ENCODE measurements around the gene ANXA11. TPM values are rescaled to one million over a fixed set of nuclear protein-coding genes. Genes with fewer than 3 reads are reported as not detected.

ANXA11 gene
- total and polyA plus RNA-seq, 9 of the 15 experiments (the other 6 are each of a cell fraction or from before 2014, with no cell fraction given): 43.6 to 212 (median 109) TPM

- TF ChIP-seq HMG20A (CRISPR knock-in tag; conservative IDR thresholded peaks at IDR 0.05) (no peak), ZNF551 (CRISPR knock-in tag; IDR thresholded peaks at IDR 0.05) (no peak)
These were observed 94.4 kb downstream of the ANXA11 start (continued) for GRCh38 chr10:80110986-80111385.

GRCh38 chr10:80108576-80109239, 96.6 kb downstream of the ANXA11 start:
- WGBS (ENCODE audit: insufficient coverage, low coverage, missing lambda C conversion rate): 2% methylated on average over 8 of the region's 8 CpGs
- H3K4me3 ChIP-seq: no peak overlapping the region
- no peak overlapping the region for H2AFZ ChIP-seq (ENCODE audit: low read depth, low read length)
- H3K27me3 ChIP-seq (ENCODE audit: control insufficient read depth in 2 of 2, insufficient read depth in 2 of 2, low read length in 2 of 2): peaks cover 12 to 17% of the 10 kb centered on the region in 2 experiments; a peak in 4 of 5 replicates
- ChIA-PET POLR2A (interaction anchor here (0.9 kb wide), 1 partner anchor 7 kb away, joined by 4 read pairs; no protein-coding TSS in a partner anchor), CTCF (ENCODE audit: low intra/inter-chr PET ratio) (no interaction called here)
- ATAC-seq: no peak
- no peaks in the 10 kb centered on the region for H3K36me3 ChIP-seq (ENCODE audit: control insufficient read depth, insufficient read depth, low read length)
- no peak overlapping the region for H3K27ac ChIP-seq (ENCODE audit: extremely low read depth, low read depth, low read length)
- H3K9me1 ChIP-seq (ENCODE audit: control insufficient read depth, insufficient read depth, low read length): no peaks in the 10 kb centered on the region
- no peak overlapping the region for H3K9ac ChIP-seq (ENCODE audit: insufficient read depth in 1 of 2, low read depth in 2 of 2, low read length in 2 of 2)
- H3K79me2 ChIP-seq (ENCODE audit: control insufficient read depth, insufficient read depth, low read length): no peaks in the 10 kb centered on the region
- H4K20me1 ChIP-seq (replicated peaks; ENCODE audit: control insufficient read depth, insufficient read depth, low read length): no peaks in the 10 kb centered on the region
- BruUV-seq (replicated peaks): no TSS peak
- FAIRE-seq: no peak
- intact Hi-C loops (cut with micrococcal nuclease) (no loop called here), in situ Hi-C loops (cut with MboI) (no loop called here)
- no peak overlapping the region for H3K4me2 ChIP-seq (ENCODE audit: insufficient read depth, low read length)
- peaks cover 2% of the 10 kb centered on the region for H3K9me3 ChIP-seq (replicated peaks; ENCODE audit: control insufficient read depth, insufficient read depth, low read depth, low read length)
- no peaks in the 10 kb centered on the region for H3K4me1 ChIP-seq (replicated peaks in 1 of 2; ENCODE audit: control insufficient read depth in 2 of 2, insufficient read depth in 2 of 2, low read length in 2 of 2)
- no peak for DNase-seq (ENCODE audit: extremely low read depth in 1 of 4, low spot score in 3 of 4)
- no peak for TF ChIP-seq NBN (IDR thresholded peaks at IDR 0.05; ENCODE audit: low read depth)
- no peak for TF ChIP-seq U2AF1 (optimal IDR thresholded peaks at IDR 0.05; ENCODE audit: low read depth, low read length)
- no peak for TF ChIP-seq STAT5B (CRISPR knock-in tag; IDR thresholded peaks at IDR 0.05)
- TF ChIP-seq STAG1 (CRISPR knock-in tag; IDR thresholded peaks at IDR 0.05; ENCODE audit: borderline replicate concordance): no peak
- no peak for TF ChIP-seq KDM1A (IDR thresholded peaks at IDR 0.05)
- no peak for TF ChIP-seq SMAD1 (IDR thresholded peaks at IDR 0.05; ENCODE audit: low read depth, low read length, partially characterized antibody)
- peak in 1 of 2 experiments; percentile 45; a peak in 1 of 3 replicates for TF ChIP-seq CBX3 (IDR thresholded peaks at IDR 0.05; ENCODE audit: borderline replicate concordance in 1 of 2, low read length in 2 of 2)
- TF ChIP-seq NFIC (IDR thresholded peaks at IDR 0.05): no peak
- no peak for TF ChIP-seq TEAD1 (CRISPR knock-in tag; IDR thresholded peaks at IDR 0.05)
- TF ChIP-seq MCM5 (IDR thresholded peaks at IDR 0.05; ENCODE audit: low read depth): no peak
- no peak for TF ChIP-seq PRMT5 (CRISPR knock-in tag; IDR thresholded peaks at IDR 0.05)
- TF ChIP-seq HDAC3 (IDR thresholded peaks at IDR 0.05; ENCODE audit: borderline replicate concordance, partially characterized antibody): no peak
- no peak for TF ChIP-seq JUN (IDR thresholded peaks at IDR 0.05; ENCODE audit: borderline replicate concordance, low read depth, low read length)
- no peak for TF ChIP-seq JUN (CRISPR knock-in tag; IDR thresholded peaks at IDR 0.05; ENCODE audit: borderline replicate concordance)
- no peak for TF ChIP-seq MAFF (IDR thresholded peaks at IDR 0.05; ENCODE audit: low read length)
- no peak for TF ChIP-seq POLR2AphosphoS2 (IDR thresholded peaks at IDR 0.05; ENCODE audit: low read length)
- TF ChIP-seq LCOR (CRISPR knock-in tag; IDR thresholded peaks at IDR 0.05): no peak
- no peak for TF ChIP-seq AFF1 (IDR thresholded peaks at IDR 0.05; ENCODE audit: low read depth in 1 of 2, partially characterized antibody in 2 of 2)

All from K562 (cell line).